Psoas muscle (tissue), 8 donors: ENCODE measurements around the gene MGAT1. TPM values are rescaled to one million over a fixed set of nuclear protein-coding genes. Genes with fewer than 3 reads are reported as not detected.

ENCODE experiments used
- ATAC-seq, 4 donors: fragments of 200-7000 bp; cut with Tn5 transposase; one replicate each; pipeline ENCODE4 v1.9.1; 2020; ENCODE audit warnings: moderate library complexity in 3 of 4, mild to moderate bottlenecking in 2 of 4
- DNase-seq, 2 donors: peaks; one replicate each; pipeline ENCODE4 v3.0.0-alpha.2; 2020
- H3K27ac ChIP-seq: fragments of 200-600 bp; one replicate; pipeline ENCODE4 v1.8.0; 2022
- H3K27me3 ChIP-seq, 3 donors: fragments of 200-600 bp in 1 of 3; one replicate each; pipeline versions ENCODE4 v1.6.1 to v1.8.0; 2013 to 2022; ENCODE audit warnings: low read length in 2 of 3, mild to moderate bottlenecking in 2 of 3, moderate library complexity in 1 of 3; ENCODE audit not compliant: insufficient read depth in 3 of 3
- H3K36me3 ChIP-seq, 2 donors: fragments of 200-600 bp in 1 of 2; one replicate each; pipeline versions ENCODE4 v1.6.1 to v1.8.0; 2013 to 2022; ENCODE audit warnings: low read depth in 1 of 2, mild to moderate bottlenecking in 1 of 2, moderate library complexity in 1 of 2; ENCODE audit not compliant: insufficient read depth in 1 of 2
- H3K4me1 ChIP-seq: fragments of 200-600 bp; one replicate; pipeline ENCODE4 v1.8.0; 2022
- H3K4me3 ChIP-seq: fragments of 200-600 bp; one replicate; pipeline ENCODE4 v1.8.0; 2022; ENCODE audit warnings: mild to moderate bottlenecking
- H3K9me3 ChIP-seq: fragments of 200-600 bp; one replicate; pipeline ENCODE4 v1.8.0; 2022
- WGBS, 3 donors: extraction: QIAGEN DNeasy Blood & Tissue Kit; methylation state at CpG; one replicate each; pipeline versions ENCODE4 v1.1.6 to v1.1.7; 2013; 5-methylcytosine and 5-hydroxymethylcytosine counted together
- intact Hi-C, 2 donors: fragments of 100-400 bp; cut with DNase I; formaldehyde crosslinking; loops; one replicate each; pipeline versions ENCODE4 v1.11.0 to v1.14.2; 2022
- polyA plus RNA-seq, 3 donors: library from polyadenylated mRNA; stranded (reverse); fragments of 200-250 nt; gene quantifications; one replicate each; pipeline ENCODE4 v1.2.3, GENCODE V29; 2013
- total RNA-seq, 4 donors: library from RNA; stranded (reverse); fragmentation: NEBNext Ultra II Directional in 2 of 4; extraction: Animal tissue kit (Norgen Biotek cat#: 25700) in 2 of 4; gene quantifications; one replicate each; pipeline versions ENCODE4 v1.2.1 to v1.2.4, GENCODE V29; 2021 to 2023
- TF ChIP-seq, protein P1 (sequence below): fragments of 200-600 bp; IDR thresholded peaks from one replicate; pipeline ENCODE4 v1.8.0; 2022; ENCODE audit warnings: antibody characterized with exemption
- donor health status: healthy with polysubstance abuse.
- donor health status: DM: no; HTN: no; CAD: no; lungs with moderate emphysema.
- donor health status: Bipolar disorder and iron deficiency.
- donor health status: healthy.
- donor health status: DM: yes; HTN: yes; CAD: no.
- donor health status: DM: no; HTN: no; CAD: no.
- donor health status: DM: no; HTN: no; CAD: no.
- donor health status: DM: yes; HTN: yes; CAD: no.

MGAT1 gene
- total and polyA plus RNA-seq, 7 donors: 53.6 to 134 (median 71.6) TPM

DNA sequence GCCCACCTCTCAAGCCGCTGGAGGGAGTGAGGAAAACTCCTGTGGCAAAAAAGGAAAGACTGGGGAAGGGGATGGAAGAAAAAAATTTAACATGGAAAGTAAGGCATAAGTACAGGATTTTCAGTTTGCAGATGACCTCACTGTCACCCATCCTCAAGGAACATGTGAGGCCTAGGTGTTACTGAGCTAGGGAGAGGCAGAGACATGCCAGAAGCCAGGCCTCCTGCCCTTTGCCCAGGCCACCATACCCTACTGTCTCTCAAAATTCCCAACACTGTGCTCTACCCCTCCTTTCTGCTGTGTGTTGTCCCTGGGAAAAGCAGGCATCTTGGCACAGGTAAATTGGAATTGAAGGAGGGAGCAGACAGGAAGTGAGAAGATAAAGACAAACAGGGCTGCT lies 4.4 kb upstream of the MGAT1 start:
- WGBS, 3 donors: 77 to 93% (median 93%) methylated on average over 1 of the region's 1 CpG
- H3K36me3 ChIP-seq: peaks cover 3 to 14% of the 10 kb centered on the region in 2 donors
- H3K9me3 ChIP-seq: no peaks in the 10 kb centered on the region
- ATAC-seq (no peak), DNase-seq (no peak)
- TF ChIP-seq, protein P1, sequence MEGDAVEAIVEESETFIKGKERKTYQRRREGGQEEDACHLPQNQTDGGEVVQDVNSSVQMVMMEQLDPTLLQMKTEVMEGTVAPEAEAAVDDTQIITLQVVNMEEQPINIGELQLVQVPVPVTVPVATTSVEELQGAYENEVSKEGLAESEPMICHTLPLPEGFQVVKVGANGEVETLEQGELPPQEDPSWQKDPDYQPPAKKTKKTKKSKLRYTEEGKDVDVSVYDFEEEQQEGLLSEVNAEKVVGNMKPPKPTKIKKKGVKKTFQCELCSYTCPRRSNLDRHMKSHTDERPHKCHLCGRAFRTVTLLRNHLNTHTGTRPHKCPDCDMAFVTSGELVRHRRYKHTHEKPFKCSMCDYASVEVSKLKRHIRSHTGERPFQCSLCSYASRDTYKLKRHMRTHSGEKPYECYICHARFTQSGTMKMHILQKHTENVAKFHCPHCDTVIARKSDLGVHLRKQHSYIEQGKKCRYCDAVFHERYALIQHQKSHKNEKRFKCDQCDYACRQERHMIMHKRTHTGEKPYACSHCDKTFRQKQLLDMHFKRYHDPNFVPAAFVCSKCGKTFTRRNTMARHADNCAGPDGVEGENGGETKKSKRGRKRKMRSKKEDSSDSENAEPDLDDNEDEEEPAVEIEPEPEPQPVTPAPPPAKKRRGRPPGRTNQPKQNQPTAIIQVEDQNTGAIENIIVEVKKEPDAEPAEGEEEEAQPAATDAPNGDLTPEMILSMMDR: no peak
- peak overlapping the region; percentile 93 for H3K4me3 ChIP-seq
- H3K27me3 ChIP-seq: no peaks in the 10 kb centered on the region
- peaks cover 73% of the 10 kb centered on the region for H3K4me1 ChIP-seq
- intact Hi-C loops: loop anchor here (10.0 kb wide), 1 partner anchor 378 kb away; no protein-coding TSS in a partner anchor
- peak overlapping the region; percentile 99 for H3K27ac ChIP-seq

DNA sequence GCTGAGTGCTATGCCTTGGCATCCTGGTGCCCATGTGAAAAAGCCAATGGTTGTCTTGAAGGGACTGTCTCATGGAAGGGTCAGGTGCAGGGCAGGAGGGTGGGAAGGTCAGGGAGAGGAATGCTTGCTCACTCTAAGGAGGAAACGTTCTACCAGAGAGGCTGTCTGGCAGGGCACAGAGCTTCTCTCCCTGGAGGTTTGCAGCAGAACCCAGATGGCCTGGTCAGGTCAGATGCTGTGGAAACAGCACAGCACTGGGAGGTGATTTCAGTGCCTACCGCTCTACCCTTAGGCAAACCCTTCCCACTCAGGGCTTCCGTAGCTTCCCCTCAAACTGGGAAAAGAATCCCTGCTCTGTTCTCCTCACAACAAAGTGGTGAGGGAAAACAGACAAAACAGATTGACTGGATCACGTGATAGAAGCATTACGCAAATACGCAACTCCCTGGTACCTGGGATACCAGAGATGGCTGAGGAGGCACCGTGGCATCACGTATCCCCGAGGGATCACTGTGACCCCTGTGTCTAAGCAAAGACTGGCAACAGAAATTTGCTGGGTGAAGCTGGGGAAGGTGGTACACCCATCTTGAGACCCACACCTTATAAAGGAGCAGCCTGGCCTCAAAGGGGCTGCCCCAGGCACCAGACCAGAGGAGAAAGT lies 3.9 kb upstream of the MGAT1 start:
- no peak for DNase-seq
- Histone ChIP-seq H3K4me3 (peak overlapping the region; percentile 93), H3K27ac (peak overlapping the region; percentile 99), H3K27me3 (no peaks in the 10 kb centered on the region), H3K36me3 (peaks cover 3 to 14% of the 10 kb centered on the region in 2 donors), H3K4me1 (peaks cover 73% of the 10 kb centered on the region), H3K9me3 (no peaks in the 10 kb centered on the region)
- intact Hi-C loops: loop anchor here (10.0 kb wide), 1 partner anchor 378 kb away; no protein-coding TSS in a partner anchor
- TF ChIP-seq, protein P1: no peak
- peak in 1 of 4 donors; percentile 19 for ATAC-seq
- WGBS, 3 donors: 48 to 71% (median 60%) methylated on average over 9 of the region's 9 CpGs

GRCh38 chr5:180804129-180804618 lies 1.6 kb upstream of the MGAT1 start:
- ATAC-seq: no peak
- 81 to 86% (median 85%) methylated on average over 22 of the region's 22 CpGs for WGBS, 3 donors
- H3K36me3 ChIP-seq: peaks cover 3 to 18% of the 10 kb centered on the region in 2 donors
- TF ChIP-seq, protein P1: no peak
- H3K27ac ChIP-seq: peak overlapping the region; percentile 99
- intact Hi-C loops: loop anchor here (5.0 to 10.0 kb wide), 2 partner anchors 58 to 381 kb away; partner anchors contain the start of gene ZFP62 (in 1 of the 2)
- peak overlapping the region; percentile 100 for H3K4me3 ChIP-seq
- H3K27me3 ChIP-seq: no peaks in the 10 kb centered on the region
- peaks cover 89% of the 10 kb centered on the region for H3K4me1 ChIP-seq
- no peak for DNase-seq
- no peaks in the 10 kb centered on the region for H3K9me3 ChIP-seq

GRCh38 chr5:180803181-180804128 lies 849 bp upstream of the MGAT1 start:
- Histone ChIP-seq H3K27me3 (no peaks in the 10 kb centered on the region), H3K4me1 (peaks cover 89% of the 10 kb centered on the region), H3K36me3 (peaks cover 3 to 16% of the 10 kb centered on the region in 2 donors), H3K27ac (peak overlapping the region; percentile 99), H3K9me3 (no peaks in the 10 kb centered on the region), H3K4me3 (peak overlapping the region; percentile 100)
- peak in 1 of 4 donors; percentile 13 for ATAC-seq
- TF ChIP-seq, protein P1: no peak
- DNase-seq: peak; percentile 72 to 84
- 37 to 40% (median 37%) methylated on average over 41 of the region's 41 CpGs for WGBS, 3 donors
- intact Hi-C loops: loop anchor here (5.0 to 10.0 kb wide), 2 partner anchors 59 to 381 kb away; partner anchors contain the start of gene ZFP62 (in 1 of the 2)
